GM12878 (cell line): ENCODE data around the gene ING4. TPM values are rescaled to one million over a fixed set of nuclear protein-coding genes. Genes with fewer than 3 reads are reported as not detected.

ENCODE experiments used
- CHD2 ChIP-seq: IDR thresholded peaks from 2 replicates; pipeline ENCODE4 v1.6.1; 2011; ENCODE audit warnings: low read depth, low read length, improper control_type of control experiment, borderline replicate concordance
- CUX1 ChIP-seq: IDR thresholded peaks from 2 replicates; pipeline ENCODE4 v1.6.1; 2012; ENCODE audit warnings: improper control_type of control experiment, low read depth, low read length; ENCODE audit not compliant: insufficient replicate concordance
- DPF2 ChIP-seq: fragments of 450-650 bp; IDR thresholded peaks from 2 replicates; pipeline ENCODE4 v1.6.1; 2017; ENCODE audit warnings: mild to moderate bottlenecking
- EP300 ChIP-seq, 2 experiments: fragments of 150-350 bp in 1 of 2; IDR thresholded peaks; 2 replicates each; pipeline ENCODE4 v1.6.1; 2011 to 2012; ENCODE audit warnings: low read depth in 2 of 2, low read length in 2 of 2, borderline replicate concordance in 1 of 2, improper control_type of control experiment in 1 of 2, inconsistent platforms in 1 of 2; ENCODE audit not compliant: control insufficient read depth in 1 of 2
- HSF1 ChIP-seq: fragments of 150-350 bp; IDR thresholded peaks from 2 replicates; pipeline ENCODE4 v1.6.1; 2014; ENCODE audit warnings: mild to moderate bottlenecking, low read depth, low read length
- IRF3 ChIP-seq: fragments of 450-650 bp; IDR thresholded peaks from 2 replicates; pipeline ENCODE4 v1.6.1; 2014; ENCODE audit warnings: mild to moderate bottlenecking
- NFIC ChIP-seq: IDR thresholded peaks from 2 replicates; pipeline ENCODE4 v1.6.1; 2012; ENCODE audit warnings: low read depth, mild to moderate bottlenecking, inconsistent platforms, low read length, moderate library complexity
- PAX5 ChIP-seq: IDR thresholded peaks from 2 replicates; pipeline ENCODE4 v1.6.1; 2011; ENCODE audit warnings: low read depth, low read length, borderline replicate concordance
- POLR2A ChIP-seq: IDR thresholded peaks from 2 replicates; pipeline ENCODE4 v1.6.1; 2011; ENCODE audit warnings: low read depth, mild to moderate bottlenecking, low read length
- RCOR1 ChIP-seq: conservative IDR thresholded peaks from 2 replicates; pipeline ENCODE4 v1.6.1; 2012; ENCODE audit warnings: low read depth, low read length, improper control_type of control experiment
- RELA ChIP-seq: fragments of 450-650 bp; IDR thresholded peaks from 2 replicates; pipeline ENCODE4 v1.8.0; 2014; ENCODE audit warnings: borderline replicate concordance; ENCODE audit not compliant: partially characterized antibody
- SP1 ChIP-seq: IDR thresholded peaks from one replicate; pipeline ENCODE4 v1.6.1; 2011; ENCODE audit warnings: low read depth, low read length
- STAT3 ChIP-seq: IDR thresholded peaks from 2 replicates; pipeline ENCODE4 v1.6.1; 2011; ENCODE audit warnings: low read depth, low read length, improper control_type of control experiment
- TAF1 ChIP-seq: IDR thresholded peaks from 2 replicates; pipeline ENCODE4 v1.6.1; 2011; ENCODE audit warnings: mild to moderate bottlenecking, low read depth, low read length, borderline replicate concordance
- TCF7 ChIP-seq: IDR thresholded peaks from 2 replicates; pipeline ENCODE4 v1.6.1; 2014; ENCODE audit warnings: antibody characterized with exemption, borderline replicate concordance
- YBX1 ChIP-seq: fragments of 450-650 bp; IDR thresholded peaks from 2 replicates; pipeline ENCODE4 v1.6.1; 2016; ENCODE audit warnings: antibody characterized with exemption
- ZNF592 ChIP-seq: fragments of 450-650 bp; IDR thresholded peaks from 2 replicates; pipeline ENCODE4 v1.6.1; 2017; ENCODE audit warnings: mild to moderate bottlenecking, moderate library complexity
- ZSCAN29 ChIP-seq: fragments of 450-650 bp; IDR thresholded peaks from 2 replicates; pipeline ENCODE4 v1.6.1; 2017; ENCODE audit warnings: mild to moderate bottlenecking, moderate library complexity
- polyA plus RNA-seq, 11 experiments: library from polyadenylated mRNA; depleted of rRNA in 4 of 11; unstranded in 6 of 11; stranded (reverse) in 5 of 11; fragments of >200 nt; fragmentation: Nextera tagmentation in 4 of 11; fragmentation: Illumina TruSeq in 1 of 11; extraction: Ambion mirVana in 4 of 11; extraction: Trizol in 1 of 11; gene quantifications; 1 replicate in 1 of 11; 2 replicates in 10 of 11; pipeline versions ENCODE4 v1.2.1 to v1.2.3, GENCODE V29; 2011 to 2016; ENCODE audit warnings: inconsistent platforms in 2 of 11, missing spikeins in 2 of 11, low read depth in 1 of 11
- total RNA-seq, 4 experiments: library from RNA; depleted of rRNA in 3 of 4; stranded (reverse); fragments of >200 nt in 3 of 4; fragmentation: Illumina TruSeq in 1 of 4; extraction: Trizol in 1 of 4; gene quantifications; 2 replicates each; pipeline versions ENCODE4 v1.2.1 to v1.2.3, GENCODE V29; 2013 to 2021

ING4 gene
- total and polyA plus RNA-seq, 10 of the 15 experiments (the other 5 are each of a cell fraction or from before 2014, with no cell fraction given): 7.2 to 53.9 (median 21.8) TPM

DNA sequence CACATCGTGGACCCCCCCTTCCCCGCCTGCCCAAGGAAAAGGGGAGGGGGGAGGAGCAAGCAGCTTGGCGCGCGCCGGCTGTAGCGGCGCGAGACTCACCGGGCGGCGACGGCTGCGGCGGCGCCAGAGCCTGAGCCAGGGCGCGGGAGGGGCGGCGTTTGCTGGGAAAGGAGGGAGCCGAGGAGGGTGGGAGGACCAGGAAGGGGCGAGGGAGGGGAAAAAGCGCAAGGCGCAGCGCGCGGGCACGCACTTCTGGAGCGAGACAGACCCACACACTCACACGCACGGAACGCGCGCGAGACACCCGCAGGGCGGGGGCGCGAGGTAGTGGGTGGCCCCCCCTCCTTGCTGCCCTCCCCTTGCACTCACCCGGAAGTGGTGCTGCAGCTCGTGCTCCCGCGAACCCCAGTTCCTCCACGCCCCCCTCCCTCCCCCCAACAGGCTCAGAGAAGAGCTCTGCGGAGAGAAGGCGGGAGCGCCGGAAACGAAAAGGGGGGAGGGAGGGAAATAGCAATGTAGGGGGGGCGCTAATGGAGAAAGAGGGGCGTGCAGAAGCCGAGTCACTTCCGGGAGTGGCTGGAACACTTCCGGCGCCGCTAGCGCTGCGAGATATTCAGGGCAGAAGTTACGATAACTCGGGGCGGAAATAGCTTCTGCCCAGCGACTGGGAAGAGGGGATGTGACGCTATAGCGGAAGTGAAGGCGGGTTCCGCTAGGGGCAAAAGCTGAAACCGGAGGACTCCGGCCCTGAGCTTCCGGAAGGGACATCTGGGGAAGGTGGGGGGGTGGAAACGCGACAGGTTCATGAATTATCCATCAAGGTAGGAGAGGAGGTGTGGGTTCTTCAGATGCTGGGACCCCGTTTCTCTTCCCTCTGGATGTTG, 26.3 kb upstream of the ING4 start, which contains the start of gene ZNF384 (continued):
- TF ChIP-seq CUX1: no peak
- peak; percentile 53 for TF ChIP-seq RELA
- peak; percentile 17; the same call in 1 of the 2 replicates for TF ChIP-seq NFIC
- peak; percentile 65 for TF ChIP-seq TAF1
- peak; percentile 65 for TF ChIP-seq DPF2
- TF ChIP-seq ZSCAN29: no peak
- TF ChIP-seq STAT3: no peak
- 0 out of 2 replicates have a peak, but pooled peaks have one; percentile 12 for TF ChIP-seq TCF7
- peak; percentile 89 for TF ChIP-seq CHD2
- no peak for TF ChIP-seq YBX1
- TF ChIP-seq HSF1: no peak
- TF ChIP-seq EP300 (IDR thresholded peaks at IDR 0.05; ENCODE audit: borderline replicate concordance in 1 of 2, control insufficient read depth in 1 of 2, low read depth in 2 of 2, low read length in 2 of 2): peak in 1 of 2 experiments; percentile 17; a peak in 1 of 4 replicates
- peak; percentile 53 for TF ChIP-seq SP1
- TF ChIP-seq PAX5: peak; percentile 72; the same call in 1 of the 2 replicates
- TF ChIP-seq ZNF592: peak; percentile 97
- TF ChIP-seq IRF3: no peak
- TF ChIP-seq RCOR1: 0 out of 2 replicates have a peak, but pooled peaks have one; percentile 31
- TF ChIP-seq POLR2A: peak; percentile 88
